ENCODE measurements around the gene TGOLN2. TPM values are rescaled to one million over a fixed set of nuclear protein-coding genes. Genes with fewer than 3 reads are reported as not detected.

Gene TGOLN2
- total RNA-seq, 1 experiment from 2014 or later = 171 TPM

DNA sequence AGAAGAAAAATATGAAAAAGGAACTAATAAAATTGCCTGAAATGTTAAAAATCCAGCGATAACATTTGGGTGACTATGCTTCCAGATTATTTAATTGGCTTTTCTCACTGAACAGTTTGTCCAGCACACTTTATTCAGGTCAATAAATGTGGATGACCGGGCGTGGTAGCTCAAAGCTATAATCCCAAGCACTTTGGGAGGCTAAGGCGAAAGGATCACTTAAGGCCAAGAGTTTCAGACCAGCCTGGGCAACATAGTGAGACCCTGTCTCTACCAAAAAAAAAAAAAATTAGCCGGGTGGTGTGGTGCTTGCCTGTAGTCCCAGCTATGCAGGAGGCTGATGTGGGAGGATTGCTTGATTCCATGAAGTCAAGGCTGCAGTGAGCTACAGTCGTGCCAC is 55.4 kb downstream of the TGOLN2 start:
- intact Hi-C loops (cut with micrococcal nuclease; ENCODE audit: unreplicated experiment) = no loop called here
- CTCF ChIA-PET = no interaction called here

DNA sequence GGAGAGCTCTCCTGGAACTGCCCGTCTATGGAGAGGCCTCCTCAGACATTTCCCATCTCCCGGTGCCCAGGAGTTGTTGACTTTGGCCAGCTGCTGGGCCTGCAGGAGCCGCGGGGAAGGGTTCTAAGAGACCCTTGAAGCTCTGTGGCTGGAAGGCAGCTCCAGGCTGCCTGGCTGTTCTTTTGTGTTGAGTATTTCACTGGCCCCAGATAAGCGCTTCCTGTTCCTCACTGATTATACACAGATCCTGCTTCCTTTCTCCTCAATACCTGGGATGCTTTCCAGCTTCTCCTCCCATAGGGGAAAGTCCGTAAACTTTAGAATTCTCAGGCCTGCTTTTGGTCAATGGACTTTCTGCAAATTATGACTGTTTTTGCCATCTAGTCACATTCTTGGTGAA is 57.8 kb downstream of the TGOLN2 start:
- DNase-seq = no peak
- intact Hi-C loops (cut with micrococcal nuclease; ENCODE audit: unreplicated experiment) = no loop called here
- Mint-ChIP-seq H3K27ac (ENCODE audit: unreplicated experiment) (no peak overlapping the region), H3K36me3 (ENCODE audit: insufficient read depth, unreplicated experiment) (no peaks in the 10 kb centered on the region), H3K4me1 (ENCODE audit: low read depth, unreplicated experiment) (peaks cover 4% of the 10 kb centered on the region), H3K4me3 (ENCODE audit: low read depth, unreplicated experiment) (no peak overlapping the region), H3K27me3 (ENCODE audit: unreplicated experiment) (no peaks in the 10 kb centered on the region), H3K9me3 (ENCODE audit: low read depth, unreplicated experiment) (no peaks in the 10 kb centered on the region)
- no TSS peak for BruUV-seq (replicated peaks)
- TF ChIP-seq, protein P1, sequence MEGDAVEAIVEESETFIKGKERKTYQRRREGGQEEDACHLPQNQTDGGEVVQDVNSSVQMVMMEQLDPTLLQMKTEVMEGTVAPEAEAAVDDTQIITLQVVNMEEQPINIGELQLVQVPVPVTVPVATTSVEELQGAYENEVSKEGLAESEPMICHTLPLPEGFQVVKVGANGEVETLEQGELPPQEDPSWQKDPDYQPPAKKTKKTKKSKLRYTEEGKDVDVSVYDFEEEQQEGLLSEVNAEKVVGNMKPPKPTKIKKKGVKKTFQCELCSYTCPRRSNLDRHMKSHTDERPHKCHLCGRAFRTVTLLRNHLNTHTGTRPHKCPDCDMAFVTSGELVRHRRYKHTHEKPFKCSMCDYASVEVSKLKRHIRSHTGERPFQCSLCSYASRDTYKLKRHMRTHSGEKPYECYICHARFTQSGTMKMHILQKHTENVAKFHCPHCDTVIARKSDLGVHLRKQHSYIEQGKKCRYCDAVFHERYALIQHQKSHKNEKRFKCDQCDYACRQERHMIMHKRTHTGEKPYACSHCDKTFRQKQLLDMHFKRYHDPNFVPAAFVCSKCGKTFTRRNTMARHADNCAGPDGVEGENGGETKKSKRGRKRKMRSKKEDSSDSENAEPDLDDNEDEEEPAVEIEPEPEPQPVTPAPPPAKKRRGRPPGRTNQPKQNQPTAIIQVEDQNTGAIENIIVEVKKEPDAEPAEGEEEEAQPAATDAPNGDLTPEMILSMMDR (IDR thresholded peaks at IDR 0.05; ENCODE audit: unreplicated experiment) = no peak
- CTCF ChIA-PET = no interaction called here

More for the DNA sequence above, 55.4 kb downstream of the TGOLN2 start:
- TF ChIP-seq, protein P1 (IDR thresholded peaks at IDR 0.05; ENCODE audit: unreplicated experiment) = no peak
- Mint-ChIP-seq H3K27ac (ENCODE audit: unreplicated experiment) (no peak overlapping the region), H3K27me3 (ENCODE audit: unreplicated experiment) (no peaks in the 10 kb centered on the region), H3K9me3 (ENCODE audit: low read depth, unreplicated experiment) (no peaks in the 10 kb centered on the region), H3K4me1 (ENCODE audit: low read depth, unreplicated experiment) (no peaks in the 10 kb centered on the region), H3K4me3 (ENCODE audit: low read depth, unreplicated experiment) (no peak overlapping the region), H3K36me3 (ENCODE audit: insufficient read depth, unreplicated experiment) (no peaks in the 10 kb centered on the region)
- no TSS peak for BruUV-seq (replicated peaks)
- no peak for DNase-seq

Other genes starting within 250 kb of the TGOLN2 start
- 2.9 and 3.0 TPM in 2 replicates for gene TCF7L1, start 194.6 kb downstream of the TGOLN2 start, total RNA-seq (2022)
- gene RETSAT, start 26.5 kb upstream of the TGOLN2 start, total RNA-seq (2022) = 40.6 and 47.2 TPM in 2 replicates
- gene ELMOD3, start 26.8 kb upstream of the TGOLN2 start, total RNA-seq (2022) = 12.9 and 15.5 TPM in 2 replicates
- gene CAPG, start 82.4 kb upstream of the TGOLN2 start, total RNA-seq (2022) = 230 and 238 TPM in 2 replicates
- gene SH2D6, start 90.7 kb upstream of the TGOLN2 start, total RNA-seq (2022) = 1.8 and 2.4 TPM in 2 replicates
- gene MAT2A, start 211.2 kb upstream of the TGOLN2 start, total RNA-seq (2022) = 387 and 393 TPM in 2 replicates
- 66.2 and 67.7 TPM in 2 replicates for gene GGCX, start 233.5 kb upstream of the TGOLN2 start, total RNA-seq (2022)
- 90.8 and 107 TPM in 2 replicates for gene VAMP8, start 249.6 kb upstream of the TGOLN2 start, total RNA-seq (2022)